ENCODE measurements around the gene SLC5A12. TPM values are rescaled to one million over a fixed set of nuclear protein-coding genes. Genes with fewer than 3 reads are reported as not detected.

SLC5A12 gene
- total and polyA plus RNA-seq, 4 donors, result 0.28 to 1.0 (median 0.64) TPM

- DNase-seq (ENCODE audit: low read depth in 4 of 6, low spot score in 6 of 6), result peak in 2 of 6 donors; percentile 62 to 65
Observed at GRCh38 chr11:26755762-26756161, 33.9 kb upstream of the SLC5A12 start.

DNA sequence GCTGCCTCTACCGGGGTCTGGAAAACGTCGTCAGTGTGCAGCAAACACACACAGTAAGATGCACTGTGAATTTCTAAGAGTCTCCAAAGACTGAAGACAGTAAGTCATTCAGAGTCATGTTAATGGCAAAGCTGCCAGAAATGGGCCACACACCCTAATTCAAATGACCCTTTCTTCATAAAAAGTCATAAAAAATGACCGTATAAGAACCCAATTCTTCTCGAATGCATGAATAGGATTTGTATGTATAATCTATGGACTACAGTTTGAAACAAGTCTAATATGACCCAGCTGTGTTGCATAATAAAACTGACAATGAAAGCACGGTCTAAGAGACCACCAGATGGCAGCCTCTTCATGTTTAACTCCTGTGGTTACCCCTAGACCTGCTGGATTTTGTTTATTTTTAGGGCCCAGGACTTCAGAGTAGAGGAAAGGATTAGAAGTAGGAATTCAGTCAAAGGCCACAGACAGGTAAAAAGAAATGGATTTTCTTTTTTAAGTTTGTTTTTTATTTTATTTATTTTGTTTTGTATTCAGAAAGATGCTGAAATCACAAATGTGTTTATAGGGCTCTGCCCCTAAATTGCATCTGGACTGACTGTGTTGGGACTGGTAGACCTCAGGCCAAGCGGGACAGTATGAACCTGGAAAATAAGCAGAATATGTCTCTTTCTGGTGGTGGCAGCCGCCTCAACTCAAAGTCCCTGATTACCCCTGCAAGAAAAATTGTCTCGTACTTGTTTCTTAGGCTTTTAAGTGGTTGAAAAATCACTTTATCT, 32.1 kb upstream of the SLC5A12 start:
- peak in 5 of 6 donors; percentile 69 to 95 (median 75) for DNase-seq (ENCODE audit: low read depth in 4 of 6, low spot score in 6 of 6)
- Histone ChIP-seq H3K9me3 (ENCODE audit: control insufficient read depth, insufficient read depth, low read length) (no peaks in the 10 kb centered on the region), H3K36me3 (ENCODE audit: control insufficient read depth, insufficient read depth, low read length) (no peaks in the 10 kb centered on the region), H3K4me1 (ENCODE audit: control insufficient read depth, insufficient read depth, low read length) (no peaks in the 10 kb centered on the region), H3K4me3 (ENCODE audit: low read depth, low read length) (no peak overlapping the region), H3K27me3 (ENCODE audit: control insufficient read depth, insufficient read depth, low read length) (no peaks in the 10 kb centered on the region), H3K27ac (ENCODE audit: low read depth, low read length) (no peak overlapping the region)
- 20% methylated on average over 5 of the region's 9 CpGs for WGBS (ENCODE audit: insufficient coverage)

More at GRCh38 chr11:26755762-26756161, 33.9 kb upstream of the SLC5A12 start:
- Histone ChIP-seq H3K4me1 (ENCODE audit: control insufficient read depth, insufficient read depth, low read length) (no peaks in the 10 kb centered on the region), H3K4me3 (ENCODE audit: low read depth, low read length) (no peak overlapping the region), H3K9me3 (ENCODE audit: control insufficient read depth, insufficient read depth, low read length) (no peaks in the 10 kb centered on the region), H3K36me3 (ENCODE audit: control insufficient read depth, insufficient read depth, low read length) (no peaks in the 10 kb centered on the region), H3K27ac (ENCODE audit: low read depth, low read length) (peak overlapping the region; percentile 37), H3K27me3 (ENCODE audit: control insufficient read depth, insufficient read depth, low read length) (no peaks in the 10 kb centered on the region)
- 64% methylated on average over 3 of the region's 4 CpGs for WGBS (ENCODE audit: insufficient coverage)

- Histone ChIP-seq H3K9me3 (ENCODE audit: control insufficient read depth, insufficient read depth, low read length) (no peaks in the 10 kb centered on the region), H3K4me1 (ENCODE audit: control insufficient read depth, insufficient read depth, low read length) (no peaks in the 10 kb centered on the region), H3K27ac (ENCODE audit: low read depth, low read length) (no peak overlapping the region), H3K27me3 (ENCODE audit: control insufficient read depth, insufficient read depth, low read length) (no peaks in the 10 kb centered on the region), H3K36me3 (ENCODE audit: control insufficient read depth, insufficient read depth, low read length) (no peaks in the 10 kb centered on the region), H3K4me3 (ENCODE audit: low read depth, low read length) (no peak overlapping the region)
- no peak for DNase-seq (ENCODE audit: low read depth in 4 of 6, low spot score in 6 of 6)
Observed at GRCh38 chr11:26749927-26750326, 28.1 kb upstream of the SLC5A12 start.

DNA sequence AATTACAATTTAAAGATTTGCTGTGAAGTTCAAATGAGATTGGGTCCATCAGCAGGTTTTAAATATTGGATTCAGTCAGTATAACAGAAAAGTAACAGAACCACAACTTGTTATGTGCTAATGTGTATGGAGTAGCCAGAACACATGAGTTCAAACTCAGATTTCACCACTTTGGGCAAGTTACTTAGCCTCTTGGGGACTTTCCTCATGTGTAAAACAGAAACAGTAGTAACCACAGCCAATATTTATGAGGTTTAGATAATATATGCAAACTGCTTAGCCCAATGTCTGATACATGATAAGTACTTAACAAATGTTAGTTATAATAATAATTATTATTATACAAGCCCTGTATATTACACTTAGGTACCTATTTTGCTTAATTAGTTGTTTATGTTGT, 21.8 kb upstream of the SLC5A12 start:
- no peaks in the 10 kb centered on the region for H3K36me3 ChIP-seq (ENCODE audit: control insufficient read depth, insufficient read depth, low read length)
- H3K9me3 ChIP-seq (ENCODE audit: control insufficient read depth, insufficient read depth, low read length), result no peaks in the 10 kb centered on the region
- H3K27ac ChIP-seq (ENCODE audit: low read depth, low read length), result no peak overlapping the region
- no peaks in the 10 kb centered on the region for H3K4me1 ChIP-seq (ENCODE audit: control insufficient read depth, insufficient read depth, low read length)
- no peak overlapping the region for H3K4me3 ChIP-seq (ENCODE audit: low read depth, low read length)
- no peaks in the 10 kb centered on the region for H3K27me3 ChIP-seq (ENCODE audit: control insufficient read depth, insufficient read depth, low read length)
- DNase-seq (ENCODE audit: low read depth in 4 of 6, low spot score in 6 of 6), result no peak

DNA sequence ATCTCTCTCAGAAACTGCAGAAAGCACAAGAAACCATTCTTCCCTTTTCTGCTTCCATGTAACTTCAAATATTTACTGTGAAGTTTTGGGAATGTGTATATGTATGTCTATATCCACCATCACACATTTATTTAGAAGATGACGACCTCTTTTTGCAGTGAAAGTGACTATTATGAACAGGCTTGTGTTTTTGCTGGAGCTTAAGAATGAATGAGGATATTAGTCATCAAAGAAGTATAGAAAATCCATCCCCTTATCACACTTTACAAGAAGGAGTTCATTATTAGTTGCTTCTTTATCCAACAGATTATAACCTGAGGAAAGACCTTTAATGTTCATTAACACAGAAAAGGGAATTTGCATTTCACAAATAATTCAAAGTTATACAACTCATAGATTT, 21.1 kb upstream of the SLC5A12 start:
- Histone ChIP-seq H3K36me3 (ENCODE audit: control insufficient read depth, insufficient read depth, low read length) (no peaks in the 10 kb centered on the region), H3K27me3 (ENCODE audit: control insufficient read depth, insufficient read depth, low read length) (no peaks in the 10 kb centered on the region), H3K9me3 (ENCODE audit: control insufficient read depth, insufficient read depth, low read length) (no peaks in the 10 kb centered on the region), H3K4me1 (ENCODE audit: control insufficient read depth, insufficient read depth, low read length) (no peaks in the 10 kb centered on the region), H3K4me3 (ENCODE audit: low read depth, low read length) (no peak overlapping the region), H3K27ac (ENCODE audit: low read depth, low read length) (no peak overlapping the region)
- WGBS (ENCODE audit: insufficient coverage), result no CpG with 5 or more reads among the region's 1 CpG
- DNase-seq (ENCODE audit: low read depth in 4 of 6, low spot score in 6 of 6), result no peak

GRCh38 chr11:26741036-26741435, 19.2 kb upstream of the SLC5A12 start:
- peak in 1 of 6 donors; percentile 26 for DNase-seq (ENCODE audit: low read depth in 4 of 6, low spot score in 6 of 6)
- H3K4me1 ChIP-seq (ENCODE audit: control insufficient read depth, insufficient read depth, low read length), result no peaks in the 10 kb centered on the region
- no peaks in the 10 kb centered on the region for H3K36me3 ChIP-seq (ENCODE audit: control insufficient read depth, insufficient read depth, low read length)
- H3K27me3 ChIP-seq (ENCODE audit: control insufficient read depth, insufficient read depth, low read length), result no peaks in the 10 kb centered on the region
- no peak overlapping the region for H3K27ac ChIP-seq (ENCODE audit: low read depth, low read length)
- no peaks in the 10 kb centered on the region for H3K9me3 ChIP-seq (ENCODE audit: control insufficient read depth, insufficient read depth, low read length)
- no peak overlapping the region for H3K4me3 ChIP-seq (ENCODE audit: low read depth, low read length)
- WGBS (ENCODE audit: insufficient coverage), result 0% methylated on average over 1 of the region's 2 CpGs

- WGBS (ENCODE audit: insufficient coverage), result 43% methylated on average over 1 of the region's 5 CpGs
- H3K4me1 ChIP-seq (ENCODE audit: control insufficient read depth, insufficient read depth, low read length), result no peaks in the 10 kb centered on the region
- no peaks in the 10 kb centered on the region for H3K27me3 ChIP-seq (ENCODE audit: control insufficient read depth, insufficient read depth, low read length)
- H3K27ac ChIP-seq (ENCODE audit: low read depth, low read length), result no peak overlapping the region
- no peaks in the 10 kb centered on the region for H3K36me3 ChIP-seq (ENCODE audit: control insufficient read depth, insufficient read depth, low read length)
- no peak for DNase-seq (ENCODE audit: low read depth in 4 of 6, low spot score in 6 of 6)
- no peak overlapping the region for H3K4me3 ChIP-seq (ENCODE audit: low read depth, low read length)
- H3K9me3 ChIP-seq (ENCODE audit: control insufficient read depth, insufficient read depth, low read length), result no peaks in the 10 kb centered on the region
Observed at GRCh38 chr11:26739366-26740073, 17.7 kb upstream of the SLC5A12 start.

- Histone ChIP-seq H3K27me3 (ENCODE audit: control insufficient read depth, insufficient read depth, low read length) (no peaks in the 10 kb centered on the region), H3K4me1 (ENCODE audit: control insufficient read depth, insufficient read depth, low read length) (no peaks in the 10 kb centered on the region), H3K36me3 (ENCODE audit: control insufficient read depth, insufficient read depth, low read length) (no peaks in the 10 kb centered on the region), H3K9me3 (ENCODE audit: control insufficient read depth, insufficient read depth, low read length) (no peaks in the 10 kb centered on the region), H3K27ac (ENCODE audit: low read depth, low read length) (no peak overlapping the region), H3K4me3 (ENCODE audit: low read depth, low read length) (no peak overlapping the region)
- no CpG with 5 or more reads among the region's 4 CpGs for WGBS (ENCODE audit: insufficient coverage)
- no peak for DNase-seq (ENCODE audit: low read depth in 4 of 6, low spot score in 6 of 6)
Observed at GRCh38 chr11:26734691-26735090, 12.8 kb upstream of the SLC5A12 start.

GRCh38 chr11:26731084-26731456, 9.2 kb upstream of the SLC5A12 start:
- 100% methylated on average over 1 of the region's 1 CpG for WGBS (ENCODE audit: insufficient coverage)
- H3K36me3 ChIP-seq (ENCODE audit: control insufficient read depth, insufficient read depth, low read length), result no peaks in the 10 kb centered on the region
- H3K4me3 ChIP-seq (ENCODE audit: low read depth, low read length), result no peak overlapping the region
- no peaks in the 10 kb centered on the region for H3K9me3 ChIP-seq (ENCODE audit: control insufficient read depth, insufficient read depth, low read length)
- H3K4me1 ChIP-seq (ENCODE audit: control insufficient read depth, insufficient read depth, low read length), result no peaks in the 10 kb centered on the region
- no peaks in the 10 kb centered on the region for H3K27me3 ChIP-seq (ENCODE audit: control insufficient read depth, insufficient read depth, low read length)
- DNase-seq (ENCODE audit: low read depth in 4 of 6, low spot score in 6 of 6), result no peak
- no peak overlapping the region for H3K27ac ChIP-seq (ENCODE audit: low read depth, low read length)

Data from spinal cord (tissue), 10 donors.